Astrocyte (in vitro differentiated cells and primary cell): Measurements from ENCODE around the gene ELOVL1. TPM values are rescaled to one million over a fixed set of nuclear protein-coding genes. Genes with fewer than 3 reads are reported as not detected.

Experiments used
- DNase-seq: peaks from one replicate; pipeline ENCODE4 v3.0.0-alpha.2; 2010; ENCODE audit warnings: low read depth
- FAIRE-seq: peaks from 2 replicates; lab custom pipeline; 2011; peaks lifted over from hg19 to GRCh38; lab: Jason Lieb, UNC
- H2AFZ ChIP-seq: 2 replicates; pipeline ENCODE4 v1.6.0; 2012; ENCODE audit warnings: low read depth, low read length, inconsistent platforms
- H3K27ac ChIP-seq: 2 replicates; pipeline ENCODE4 v1.5.1; 2011; ENCODE audit warnings: low read depth, low read length, inconsistent platforms
- H3K27me3 ChIP-seq: 2 replicates; pipeline ENCODE4 v1.6.0; 2011; ENCODE audit warnings: low read length, inconsistent platforms; ENCODE audit not compliant: insufficient read depth
- H3K36me3 ChIP-seq: 2 replicates; pipeline ENCODE4 v1.5.1; 2011; ENCODE audit warnings: low read length, inconsistent platforms; ENCODE audit not compliant: insufficient read depth
- H3K4me1 ChIP-seq: 2 replicates; pipeline ENCODE4 v1.5.1; 2011; ENCODE audit warnings: low read length, inconsistent platforms; ENCODE audit not compliant: insufficient read depth
- H3K4me2 ChIP-seq: 2 replicates; pipeline ENCODE4 v1.6.0; 2012; ENCODE audit warnings: low read length, inconsistent platforms
- H3K4me3 ChIP-seq: 2 replicates; pipeline ENCODE4 v1.5.1; 2011; ENCODE audit warnings: low read depth, mild to moderate bottlenecking, low read length, inconsistent platforms; ENCODE audit not compliant: insufficient read depth
- H3K79me2 ChIP-seq: 2 replicates; pipeline ENCODE4 v1.6.0; 2012; ENCODE audit warnings: mild to moderate bottlenecking, low read length, inconsistent platforms; ENCODE audit not compliant: insufficient read depth
- H3K9ac ChIP-seq: 2 replicates; pipeline ENCODE4 v1.6.0; 2012; ENCODE audit warnings: mild to moderate bottlenecking, low read length, inconsistent platforms
- H3K9me3 ChIP-seq: 2 replicates; pipeline ENCODE4 v1.5.1; 2012; ENCODE audit warnings: low read depth, mild to moderate bottlenecking, low read length, inconsistent platforms; ENCODE audit not compliant: insufficient read depth
- H4K20me1 ChIP-seq: 2 replicates; pipeline ENCODE4 v1.6.0; 2012; ENCODE audit warnings: low read length, inconsistent platforms; ENCODE audit not compliant: insufficient read depth
- H3K27ac Mint-ChIP-seq: one replicate; pipeline ENCODE4 v1.8.0; 2021; ENCODE audit warnings: mild to moderate bottlenecking, mixed read lengths; ENCODE audit not compliant: unreplicated experiment
- H3K27me3 Mint-ChIP-seq: one replicate; pipeline ENCODE4 v1.8.0; 2021; ENCODE audit warnings: low read depth, mixed read lengths; ENCODE audit not compliant: unreplicated experiment
- H3K36me3 Mint-ChIP-seq: one replicate; pipeline ENCODE4 v1.8.0; 2021; ENCODE audit warnings: low read depth, mixed read lengths; ENCODE audit not compliant: unreplicated experiment
- H3K4me1 Mint-ChIP-seq: one replicate; pipeline ENCODE4 v1.8.0; 2021; ENCODE audit warnings: low read depth, mixed read lengths; ENCODE audit not compliant: unreplicated experiment
- H3K4me3 Mint-ChIP-seq: one replicate; pipeline ENCODE4 v1.8.0; 2021; ENCODE audit warnings: mild to moderate bottlenecking, moderate library complexity, mixed read lengths; ENCODE audit not compliant: unreplicated experiment
- H3K9me3 Mint-ChIP-seq: one replicate; pipeline ENCODE4 v1.8.0; 2021; ENCODE audit warnings: mild to moderate bottlenecking, mixed read lengths; ENCODE audit not compliant: unreplicated experiment
- EZH2 ChIP-seq: IDR thresholded peaks from 2 replicates; pipeline ENCODE4 v1.6.1; 2012; ENCODE audit warnings: mild to moderate bottlenecking, low read length, inconsistent platforms; ENCODE audit not compliant: insufficient read depth
- total RNA-seq: library from RNA; stranded (reverse); gene quantifications from 2 replicates; pipeline ENCODE4 v1.2.1, GENCODE V29; 2021
- TF ChIP-seq, protein P1 (sequence below): IDR thresholded peaks from 2 replicates; pipeline ENCODE4 v1.5.1; 2011; ENCODE audit warnings: low read depth, mild to moderate bottlenecking, inconsistent platforms, low read length, moderate library complexity; ENCODE audit not compliant: insufficient read depth

ELOVL1 gene
- total RNA-seq, 1 donor from 2014 or later: 131 TPM

- peak overlapping the region; percentile 50 for H3K4me3 Mint-ChIP-seq
- Histone ChIP-seq H2AFZ (peak overlapping the region; percentile 88), H3K36me3 (no peaks in the 10 kb centered on the region), H3K4me1 (peaks cover 17% of the 10 kb centered on the region), H3K4me2 (peak overlapping the region; percentile 92), H3K27me3 (no peaks in the 10 kb centered on the region), H3K9me3 (no peaks in the 10 kb centered on the region), H4K20me1 (no peaks in the 10 kb centered on the region), H3K27ac (no peak overlapping the region), H3K9ac (peak overlapping the region; percentile 67), H3K4me3 (peak overlapping the region; percentile 63), H3K79me2 (no peaks in the 10 kb centered on the region)
- no peaks in the 10 kb centered on the region for H3K36me3 Mint-ChIP-seq
- H3K27me3 Mint-ChIP-seq: no peaks in the 10 kb centered on the region
- no peak overlapping the region for H3K27ac Mint-ChIP-seq
- peaks cover 6% of the 10 kb centered on the region for H3K4me1 Mint-ChIP-seq
- no peak for DNase-seq
- no peak for FAIRE-seq
- TF ChIP-seq EZH2: no peak
- TF ChIP-seq, protein P1, sequence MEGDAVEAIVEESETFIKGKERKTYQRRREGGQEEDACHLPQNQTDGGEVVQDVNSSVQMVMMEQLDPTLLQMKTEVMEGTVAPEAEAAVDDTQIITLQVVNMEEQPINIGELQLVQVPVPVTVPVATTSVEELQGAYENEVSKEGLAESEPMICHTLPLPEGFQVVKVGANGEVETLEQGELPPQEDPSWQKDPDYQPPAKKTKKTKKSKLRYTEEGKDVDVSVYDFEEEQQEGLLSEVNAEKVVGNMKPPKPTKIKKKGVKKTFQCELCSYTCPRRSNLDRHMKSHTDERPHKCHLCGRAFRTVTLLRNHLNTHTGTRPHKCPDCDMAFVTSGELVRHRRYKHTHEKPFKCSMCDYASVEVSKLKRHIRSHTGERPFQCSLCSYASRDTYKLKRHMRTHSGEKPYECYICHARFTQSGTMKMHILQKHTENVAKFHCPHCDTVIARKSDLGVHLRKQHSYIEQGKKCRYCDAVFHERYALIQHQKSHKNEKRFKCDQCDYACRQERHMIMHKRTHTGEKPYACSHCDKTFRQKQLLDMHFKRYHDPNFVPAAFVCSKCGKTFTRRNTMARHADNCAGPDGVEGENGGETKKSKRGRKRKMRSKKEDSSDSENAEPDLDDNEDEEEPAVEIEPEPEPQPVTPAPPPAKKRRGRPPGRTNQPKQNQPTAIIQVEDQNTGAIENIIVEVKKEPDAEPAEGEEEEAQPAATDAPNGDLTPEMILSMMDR: no peak
- H3K9me3 Mint-ChIP-seq: peaks cover 2% of the 10 kb centered on the region
Measured at GRCh38 chr1:43348343-43348808, 19.4 kb downstream of the ELOVL1 start.

DNA sequence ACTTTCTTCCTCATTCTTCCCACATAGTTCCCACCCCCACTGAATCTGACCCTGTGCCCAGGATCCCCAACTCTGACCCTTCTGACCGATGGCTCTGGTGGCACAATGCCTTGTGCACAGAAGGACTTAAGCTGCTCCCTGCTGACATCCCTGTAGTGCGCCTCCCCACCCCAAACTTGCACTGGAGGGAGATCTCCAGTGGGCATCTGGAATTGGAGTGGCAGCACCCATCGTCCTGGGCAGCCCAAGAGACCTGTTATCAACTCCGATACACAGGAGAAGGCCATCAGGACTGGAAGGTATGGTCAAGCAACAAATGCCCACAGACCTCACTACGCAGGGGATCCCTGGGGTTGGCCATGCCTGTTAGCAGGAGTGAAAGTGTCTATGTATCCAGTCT is 21.2 kb downstream of the ELOVL1 start:
- Histone ChIP-seq H3K79me2 (no peaks in the 10 kb centered on the region), H3K4me2 (no peak overlapping the region), H3K4me1 (peaks cover 17% of the 10 kb centered on the region), H4K20me1 (no peaks in the 10 kb centered on the region), H3K9ac (no peak overlapping the region), H3K4me3 (no peak overlapping the region), H2AFZ (no peak overlapping the region), H3K9me3 (no peaks in the 10 kb centered on the region), H3K36me3 (no peaks in the 10 kb centered on the region), H3K27me3 (no peaks in the 10 kb centered on the region), H3K27ac (no peak overlapping the region)
- H3K27me3 Mint-ChIP-seq: no peaks in the 10 kb centered on the region
- no peak overlapping the region for H3K27ac Mint-ChIP-seq
- peaks cover 6% of the 10 kb centered on the region for H3K4me1 Mint-ChIP-seq
- H3K4me3 Mint-ChIP-seq: no peak overlapping the region
- peaks cover 2% of the 10 kb centered on the region for H3K9me3 Mint-ChIP-seq
- FAIRE-seq: no peak
- DNase-seq: no peak
- H3K36me3 Mint-ChIP-seq: no peaks in the 10 kb centered on the region
- TF ChIP-seq, protein P1: no peak
- no peak for TF ChIP-seq EZH2

DNA sequence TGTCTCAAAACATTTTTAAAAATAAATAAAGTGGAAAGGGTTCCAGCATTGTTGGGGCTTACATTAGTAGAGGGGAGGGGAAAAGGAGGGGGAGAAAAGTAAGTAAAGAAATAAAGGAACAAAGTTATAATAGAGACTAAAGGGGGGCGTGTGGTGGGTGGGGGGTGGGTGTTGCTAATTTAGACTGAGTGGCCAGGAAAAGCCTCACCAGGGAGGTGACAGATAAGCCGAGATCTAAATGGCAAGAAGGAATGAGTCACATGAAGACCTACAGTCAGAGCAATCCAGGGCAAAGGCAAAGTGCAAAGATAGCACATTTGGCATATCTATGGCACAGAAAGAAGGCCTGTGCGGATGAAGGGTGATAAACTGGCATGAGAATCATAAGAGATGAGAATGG is 22.7 kb downstream of the ELOVL1 start:
- Histone ChIP-seq H3K27me3 (peaks cover under 1% of the 10 kb centered on the region), H3K27ac (no peak overlapping the region), H3K4me2 (no peak overlapping the region), H4K20me1 (no peaks in the 10 kb centered on the region), H2AFZ (no peak overlapping the region), H3K36me3 (no peaks in the 10 kb centered on the region), H3K9ac (no peak overlapping the region), H3K79me2 (no peaks in the 10 kb centered on the region), H3K4me3 (no peak overlapping the region), H3K4me1 (peaks cover 14% of the 10 kb centered on the region), H3K9me3 (no peaks in the 10 kb centered on the region)
- H3K27me3 Mint-ChIP-seq: peaks cover 6% of the 10 kb centered on the region
- H3K4me3 Mint-ChIP-seq: no peak overlapping the region
- no peak overlapping the region for H3K27ac Mint-ChIP-seq
- FAIRE-seq (no peak), DNase-seq (no peak)
- peaks cover 4% of the 10 kb centered on the region for H3K9me3 Mint-ChIP-seq
- no peak for TF ChIP-seq EZH2
- TF ChIP-seq, protein P1: no peak
- no peaks in the 10 kb centered on the region for H3K36me3 Mint-ChIP-seq
- peaks cover 6% of the 10 kb centered on the region for H3K4me1 Mint-ChIP-seq
